ENCODE data around the gene WDFY4.

- TF ChIP-seq POLR2A (IDR thresholded peaks at IDR 0.05) = no peak
- TF ChIP-seq CTCF (IDR thresholded peaks at IDR 0.05) = no peak
- no peak for TF ChIP-seq POLR2AphosphoS5 (IDR thresholded peaks at IDR 0.05)
These were observed 149.7 kb downstream of the WDFY4 start for GRCh38 chr10:48834189-48834965.

All from breast epithelium (tissue), 3 donors.